Measurements from ENCODE around the gene TMEM229A. TPM values are rescaled to one million over a fixed set of nuclear protein-coding genes. Genes with fewer than 3 reads are reported as not detected.

The TMEM229A gene
- total RNA-seq, 2 experiments from 2014 or later = not detected

GRCh38 chr7:123994449-123994848, 38.4 kb downstream of the TMEM229A start:
- intact Hi-C loops (cut with DNase I, micrococcal nuclease) = no loop called here
- H3K36me3 ChIP-seq (ENCODE audit: insufficient read depth, low read length) = no peaks in the 10 kb centered on the region
- TF ChIP-seq CTCF (IDR thresholded peaks at IDR 0.05) = no peak
- Mint-ChIP-seq H3K36me3 (ENCODE audit: low read depth) (no peaks in the 10 kb centered on the region), H3K4me1 (ENCODE audit: low read depth) (no peaks in the 10 kb centered on the region), H3K9me3 (peaks cover 2% of the 10 kb centered on the region), H3K4me3 (no peak overlapping the region), H3K27ac (no peak overlapping the region), H3K27me3 (peaks cover 7% of the 10 kb centered on the region)
- no peaks in the 10 kb centered on the region for H3K9me3 ChIP-seq (ENCODE audit: control insufficient read depth in 1 of 2, insufficient read depth in 1 of 2, low read length in 2 of 2)
- no peak overlapping the region for H3K27ac ChIP-seq (ENCODE audit: low read depth in 1 of 2, low read length in 2 of 2)
- ATAC-seq (ENCODE audit: poor library complexity) = no peak
- no peaks in the 10 kb centered on the region for H3K4me1 ChIP-seq (ENCODE audit: insufficient read depth, low read length)
- H3K27me3 ChIP-seq (ENCODE audit: control insufficient read depth in 1 of 2, insufficient read depth in 2 of 2, low read length in 2 of 2) = no peaks in the 10 kb centered on the region
- no peak overlapping the region for H3K4me3 ChIP-seq (ENCODE audit: low read length)
- DNase-seq = no peak
- CTCF ChIA-PET = no interaction called here
- POLR2A ChIA-PET = no interaction called here

GRCh38 chr7:123993996-123994395, 38.9 kb downstream of the TMEM229A start:
- DNase-seq = no peak
- no peaks in the 10 kb centered on the region for H3K4me1 ChIP-seq (ENCODE audit: insufficient read depth, low read length)
- no peak for ATAC-seq (ENCODE audit: poor library complexity)
- intact Hi-C loops (cut with DNase I, micrococcal nuclease) = no loop called here
- Mint-ChIP-seq H3K4me1 (ENCODE audit: low read depth) (no peaks in the 10 kb centered on the region), H3K9me3 (peaks cover 6% of the 10 kb centered on the region), H3K27me3 (peaks cover 11% of the 10 kb centered on the region), H3K27ac (no peak overlapping the region), H3K36me3 (ENCODE audit: low read depth) (no peaks in the 10 kb centered on the region), H3K4me3 (no peak overlapping the region)
- H3K27ac ChIP-seq (ENCODE audit: low read depth in 1 of 2, low read length in 2 of 2) = no peak overlapping the region
- ChIA-PET POLR2A (no interaction called here), CTCF (no interaction called here)
- H3K27me3 ChIP-seq (ENCODE audit: control insufficient read depth in 1 of 2, insufficient read depth in 2 of 2, low read length in 2 of 2) = no peaks in the 10 kb centered on the region
- H3K4me3 ChIP-seq (ENCODE audit: low read length) = no peak overlapping the region
- no peaks in the 10 kb centered on the region for H3K9me3 ChIP-seq (ENCODE audit: control insufficient read depth in 1 of 2, insufficient read depth in 1 of 2, low read length in 2 of 2)
- TF ChIP-seq CTCF (IDR thresholded peaks at IDR 0.05) = no peak
- H3K36me3 ChIP-seq (ENCODE audit: insufficient read depth, low read length) = no peaks in the 10 kb centered on the region

- no peak for TF ChIP-seq CTCF (IDR thresholded peaks at IDR 0.05)
- Mint-ChIP-seq H3K4me1 (ENCODE audit: low read depth) (no peaks in the 10 kb centered on the region), H3K36me3 (ENCODE audit: low read depth) (no peaks in the 10 kb centered on the region), H3K4me3 (no peak overlapping the region), H3K27me3 (peaks cover 11% of the 10 kb centered on the region), H3K27ac (no peak overlapping the region), H3K9me3 (peaks cover 5% of the 10 kb centered on the region)
- H3K27me3 ChIP-seq (ENCODE audit: control insufficient read depth in 1 of 2, insufficient read depth in 2 of 2, low read length in 2 of 2) = no peaks in the 10 kb centered on the region
- ChIA-PET POLR2A (no interaction called here), CTCF (no interaction called here)
- no peaks in the 10 kb centered on the region for H3K4me1 ChIP-seq (ENCODE audit: insufficient read depth, low read length)
- H3K4me3 ChIP-seq (ENCODE audit: low read length) = no peak overlapping the region
- no peak overlapping the region for H3K27ac ChIP-seq (ENCODE audit: low read depth in 1 of 2, low read length in 2 of 2)
- no peaks in the 10 kb centered on the region for H3K9me3 ChIP-seq (ENCODE audit: control insufficient read depth in 1 of 2, insufficient read depth in 1 of 2, low read length in 2 of 2)
- ATAC-seq (ENCODE audit: poor library complexity) = no peak
- intact Hi-C loops (cut with DNase I, micrococcal nuclease) = no loop called here
- no peak for DNase-seq
- no peaks in the 10 kb centered on the region for H3K36me3 ChIP-seq (ENCODE audit: insufficient read depth, low read length)
These were observed 39.9 kb downstream of the TMEM229A start for GRCh38 chr7:123992913-123993518.
